ENCODE data around the gene MEX3A.
A peak's percentile ranks its signal among the peaks of the same experiment; 100 is the strongest.
"Not testable (repeated sequence)": the region's sequence is repeated elsewhere in the genome, so short reads cannot be mapped to it uniquely, and the experiment has no call there.

The MEX3A gene

GRCh38 chr1:156082309-156083091 lies at the start of gene MEX3A:
TSS of gene MEX3A (minus strand) at chr1:156082465. CDS start at chr1:156081998, 467 bp downstream.
- DNase-seq (ENCODE audit: low read depth in 3 of 3): peak in 1 of 3 experiments; percentile 60

GRCh38 chr1:156130578-156130942 lies 48.3 kb upstream of the MEX3A start:
- DNase-seq (ENCODE audit: low read depth in 3 of 3): no peak

- peak; percentile 62 to 84 (median 67) for DNase-seq (ENCODE audit: low read depth in 3 of 3)
Observed at GRCh38 chr1:156129687-156130577, 47.7 kb upstream of the MEX3A start.

GRCh38 chr1:156128654-156129597 lies 46.7 kb upstream of the MEX3A start:
- no peak for DNase-seq (ENCODE audit: low read depth in 3 of 3)

- DNase-seq (ENCODE audit: low read depth in 3 of 3): no peak
Observed at GRCh38 chr1:156128308-156128653, 46.0 kb upstream of the MEX3A start.

- peak; percentile 53 to 85 (median 71) for DNase-seq (ENCODE audit: low read depth in 3 of 3)
Observed at GRCh38 chr1:156126630-156127534, 44.6 kb upstream of the MEX3A start.

GRCh38 chr1:156126043-156126629 lies 43.9 kb upstream of the MEX3A start:
- peak in 1 of 3 experiments; percentile 48 for DNase-seq (ENCODE audit: low read depth in 3 of 3)

GRCh38 chr1:156125544-156125943 lies 43.3 kb upstream of the MEX3A start:
- DNase-seq (ENCODE audit: low read depth in 3 of 3): not testable (repeated sequence)

GRCh38 chr1:156124557-156125483 lies 42.6 kb upstream of the MEX3A start:
- DNase-seq (ENCODE audit: low read depth in 3 of 3): no peak

- DNase-seq (ENCODE audit: low read depth in 3 of 3): peak in 1 of 3 experiments; percentile 68
Observed at GRCh38 chr1:156123356-156124196, 41.3 kb upstream of the MEX3A start.

- no peak for DNase-seq (ENCODE audit: low read depth in 3 of 3)
Observed at GRCh38 chr1:156122519-156123355, 40.5 kb upstream of the MEX3A start.

- DNase-seq (ENCODE audit: low read depth in 3 of 3): no peak
Observed at GRCh38 chr1:156122086-156122485, 39.8 kb upstream of the MEX3A start.

GRCh38 chr1:156121457-156121856 lies 39.2 kb upstream of the MEX3A start:
- DNase-seq (ENCODE audit: low read depth in 3 of 3): no peak

- DNase-seq (ENCODE audit: low read depth in 3 of 3): not testable (repeated sequence)
Observed at GRCh38 chr1:156121005-156121404, 38.7 kb upstream of the MEX3A start.

GRCh38 chr1:156120318-156120717 lies 38.1 kb upstream of the MEX3A start:
- DNase-seq (ENCODE audit: low read depth in 3 of 3): no peak

- no peak for DNase-seq (ENCODE audit: low read depth in 3 of 3)
Observed at GRCh38 chr1:156119503-156120209, 37.4 kb upstream of the MEX3A start.
